Measurements from ENCODE around the gene DVL2.

DNA sequence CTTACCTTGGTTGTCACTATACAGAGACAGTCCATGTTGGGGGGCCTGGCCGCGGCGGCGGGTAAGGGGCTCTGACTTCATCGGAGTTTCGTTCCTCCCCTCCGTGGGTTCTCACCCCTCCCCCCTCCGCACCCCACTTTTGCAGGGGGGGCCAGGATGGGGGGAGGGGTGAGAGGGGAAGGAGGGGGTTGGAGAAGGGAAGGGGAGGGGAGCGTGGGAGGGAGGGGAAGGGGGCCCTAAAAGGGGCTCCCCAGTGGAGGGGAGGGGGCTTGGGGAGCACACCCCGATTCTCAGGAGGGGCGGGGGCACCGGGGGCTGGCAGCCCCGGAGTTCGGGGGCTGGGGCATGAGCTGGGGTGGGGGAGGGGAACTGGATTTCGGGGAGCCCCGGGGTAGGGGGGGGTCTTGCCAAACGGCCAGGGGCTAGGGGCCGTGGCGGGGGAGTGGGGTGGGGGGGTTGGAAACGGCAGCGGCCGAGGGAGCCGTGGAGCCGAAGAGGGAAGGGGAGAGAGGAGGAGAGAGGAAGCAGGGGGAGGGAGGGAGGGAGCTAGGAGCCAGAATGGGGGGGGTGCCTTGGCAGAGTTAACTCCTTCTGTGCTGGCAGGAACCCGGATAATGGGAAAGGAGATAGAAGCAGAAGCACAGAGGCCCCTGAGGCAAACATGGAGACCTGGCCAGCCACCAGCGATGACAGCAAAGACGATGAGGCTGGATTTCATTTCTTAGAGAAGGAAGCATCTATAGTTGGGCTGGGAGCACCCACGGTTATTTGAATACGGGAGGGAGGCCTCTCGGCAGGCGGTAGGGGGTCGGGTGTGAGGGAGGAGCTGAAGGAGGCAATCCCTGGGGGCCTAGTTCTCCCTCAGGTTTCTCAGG, 17.0 kb downstream of the DVL2 start:
- TF ChIP-seq, protein P1, sequence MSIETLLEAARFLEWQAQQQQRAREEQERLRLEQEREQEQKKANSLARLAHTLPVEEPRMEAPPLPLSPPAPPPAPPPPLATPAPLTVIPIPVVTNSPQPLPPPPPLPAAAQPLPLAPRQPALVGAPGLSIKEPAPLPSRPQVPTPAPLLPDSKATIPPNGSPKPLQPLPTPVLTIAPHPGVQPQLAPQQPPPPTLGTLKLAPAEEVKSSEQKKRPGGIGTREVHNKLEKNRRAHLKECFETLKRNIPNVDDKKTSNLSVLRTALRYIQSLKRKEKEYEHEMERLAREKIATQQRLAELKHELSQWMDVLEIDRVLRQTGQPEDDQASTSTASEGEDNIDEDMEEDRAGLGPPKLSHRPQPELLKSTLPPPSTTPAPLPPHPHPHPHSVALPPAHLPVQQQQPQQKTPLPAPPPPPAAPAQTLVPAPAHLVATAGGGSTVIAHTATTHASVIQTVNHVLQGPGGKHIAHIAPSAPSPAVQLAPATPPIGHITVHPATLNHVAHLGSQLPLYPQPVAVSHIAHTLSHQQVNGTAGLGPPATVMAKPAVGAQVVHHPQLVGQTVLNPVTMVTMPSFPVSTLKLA (IDR thresholded peaks at IDR 0.05), result no peak
- TF ChIP-seq XRCC5 (optimal IDR thresholded peaks at IDR 0.05; ENCODE audit: low read length), result no peak

All from HepG2 (cell line).